IPS DF 4.7 (cell line): ENCODE measurements around the gene NOSTRIN.
A peak's percentile ranks its signal among the peaks of the same experiment; 100 is the strongest.
"Not testable (repeated sequence)": the region's sequence is repeated elsewhere in the genome, so short reads cannot be mapped to it uniquely, and the experiment has no call there.

Experiments
- DNase-seq: peaks from one replicate; pipeline ENCODE4 v3.0.0-alpha.2; 2013; ENCODE audit warnings: low spot score; ENCODE audit errors: extremely low read depth

The NOSTRIN gene

DNA sequence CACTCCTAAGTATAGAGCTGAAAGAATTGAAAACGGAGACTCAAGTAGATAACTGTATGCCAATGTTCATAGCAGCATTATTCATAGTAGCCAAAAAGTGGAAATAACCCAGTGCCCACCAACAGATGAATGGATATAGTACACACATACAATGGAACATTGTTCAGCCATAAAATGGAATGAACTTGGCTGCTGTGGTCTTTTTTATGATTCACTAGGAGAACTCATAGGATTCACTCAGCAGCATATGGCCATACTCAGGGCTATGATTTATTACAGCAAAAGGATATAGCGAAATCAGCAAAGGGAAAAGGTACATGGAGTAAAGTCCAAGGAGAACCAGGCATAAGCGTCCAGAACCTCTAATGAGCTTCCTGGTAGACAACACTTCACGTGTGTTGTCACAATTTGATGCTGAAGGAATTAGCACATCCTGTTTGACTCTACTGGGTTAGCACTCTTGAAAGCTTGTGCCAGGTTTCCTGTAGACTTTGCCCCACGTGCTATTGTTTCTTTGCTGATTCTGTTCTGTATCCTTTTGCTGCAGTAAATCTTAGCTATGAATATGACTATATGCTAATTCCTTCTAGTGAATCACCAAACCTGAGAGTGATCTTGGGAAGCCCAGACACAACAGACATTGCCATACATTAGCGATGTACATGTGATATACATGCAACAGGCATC lies 72.1 kb downstream of the NOSTRIN start:
- DNase-seq: no peak

DNA sequence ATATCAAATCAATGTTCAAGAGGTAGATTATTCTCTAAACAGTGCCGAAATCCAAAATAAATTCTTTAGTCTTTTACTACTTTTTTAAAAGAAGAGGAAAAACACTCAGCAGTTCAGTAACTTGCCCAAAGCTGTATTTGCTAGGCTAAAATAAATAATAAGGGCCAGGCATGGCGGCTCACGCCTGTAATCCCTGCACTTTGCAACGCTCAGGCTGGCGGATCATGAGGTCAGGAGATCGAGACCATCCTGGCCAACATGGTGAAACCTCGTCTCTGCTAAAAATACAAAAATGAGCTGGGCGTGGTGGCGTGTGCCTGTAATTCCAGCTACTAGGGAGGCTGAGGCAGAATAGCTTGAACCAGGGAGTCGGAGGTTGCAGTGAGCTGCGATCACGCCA lies 79.7 kb downstream of the NOSTRIN start:
- not testable (repeated sequence) for DNase-seq

- no peak for DNase-seq
Measured at GRCh38 chr2:168884975-168885374, 82.5 kb downstream of the NOSTRIN start.

- no peak for DNase-seq
Measured at GRCh38 chr2:168889635-168890005, 87.2 kb downstream of the NOSTRIN start.

- DNase-seq: peak; percentile 92
Measured at GRCh38 chr2:168890006-168890782, 87.8 kb downstream of the NOSTRIN start, which contains the start of gene SPC25. TSS of gene SPC25 (minus strand) at chr2:168890430. CDS start at chr2:168889519, 911 bp downstream.

DNA sequence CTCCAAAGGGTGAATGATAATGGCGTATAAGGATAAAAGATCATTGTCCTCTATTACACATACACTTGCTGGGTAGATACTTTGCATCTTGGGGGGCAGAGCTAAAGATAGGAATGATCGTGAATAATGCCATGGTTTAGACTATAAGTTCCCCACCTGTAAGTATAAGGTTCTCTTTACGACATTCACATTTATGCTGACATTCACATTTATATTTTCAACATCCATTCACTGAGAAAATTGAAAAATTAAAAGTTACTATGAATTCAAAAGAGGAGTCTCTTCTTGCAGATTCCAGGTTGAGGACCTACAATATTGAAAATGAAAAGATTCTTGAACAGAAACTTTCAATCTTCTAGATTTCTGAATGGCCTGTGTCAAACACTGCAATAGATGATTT lies 89.9 kb downstream of the NOSTRIN start:
- DNase-seq: no peak

DNA sequence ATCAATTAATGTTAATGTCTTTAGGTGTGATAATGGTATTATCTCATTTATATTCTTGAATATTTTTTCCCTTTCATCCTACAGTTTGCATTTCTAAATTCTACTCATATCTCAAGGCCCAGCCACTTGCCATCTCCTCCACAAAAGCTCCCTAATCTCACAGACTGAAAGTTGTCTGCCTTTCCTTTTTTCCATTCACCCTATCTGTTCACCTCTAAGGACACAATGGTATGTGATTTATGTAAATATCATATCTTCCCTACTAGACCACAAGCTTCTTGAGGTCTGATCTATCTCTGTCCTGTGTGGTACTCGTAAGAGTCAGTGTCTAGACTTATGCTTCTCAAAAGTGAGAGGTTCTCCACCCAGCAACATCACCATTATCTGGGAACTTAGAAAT lies 91.7 kb downstream of the NOSTRIN start:
- no peak for DNase-seq

DNA sequence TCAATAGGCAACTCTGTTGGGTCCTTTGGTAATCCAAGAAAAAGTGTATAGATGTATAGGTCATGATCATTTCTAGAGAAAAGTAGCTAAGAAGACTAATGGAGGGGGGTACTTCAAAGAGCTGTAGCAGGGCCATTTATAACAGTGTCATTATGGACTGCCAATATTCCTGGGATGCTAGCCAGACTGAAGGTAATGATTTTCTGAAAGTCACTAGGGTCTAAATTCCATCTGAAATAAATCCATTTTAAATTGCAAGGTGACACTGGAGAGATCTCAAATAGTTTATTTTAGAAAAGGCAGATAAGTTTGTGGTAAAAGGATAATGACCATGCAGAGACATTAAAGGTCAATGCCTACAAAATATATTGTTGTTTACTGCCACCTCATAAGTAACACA lies 92.3 kb downstream of the NOSTRIN start:
- no peak for DNase-seq

DNA sequence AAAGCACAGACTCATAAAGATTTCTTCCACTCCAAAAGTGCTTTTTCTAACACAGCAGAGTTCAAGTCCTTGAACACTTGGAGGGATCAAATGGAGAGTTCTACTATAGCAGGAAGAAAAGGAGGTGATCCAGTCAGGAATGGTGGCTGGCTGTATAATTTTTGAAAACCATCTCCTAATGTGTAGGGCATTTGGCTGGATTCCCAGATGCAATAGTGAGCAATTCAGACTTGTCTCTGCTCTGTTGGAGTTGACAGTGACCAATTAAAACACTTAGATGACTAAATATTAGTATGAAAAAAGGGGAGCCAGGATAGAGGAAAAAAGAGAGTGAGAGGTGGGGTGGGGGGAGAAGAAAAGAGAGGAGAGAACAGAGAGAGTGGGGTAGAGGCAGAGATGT lies 93.3 kb downstream of the NOSTRIN start:
- no peak for DNase-seq

GRCh38 chr2:168896783-168897182 lies 94.3 kb downstream of the NOSTRIN start:
- DNase-seq: no peak

DNA sequence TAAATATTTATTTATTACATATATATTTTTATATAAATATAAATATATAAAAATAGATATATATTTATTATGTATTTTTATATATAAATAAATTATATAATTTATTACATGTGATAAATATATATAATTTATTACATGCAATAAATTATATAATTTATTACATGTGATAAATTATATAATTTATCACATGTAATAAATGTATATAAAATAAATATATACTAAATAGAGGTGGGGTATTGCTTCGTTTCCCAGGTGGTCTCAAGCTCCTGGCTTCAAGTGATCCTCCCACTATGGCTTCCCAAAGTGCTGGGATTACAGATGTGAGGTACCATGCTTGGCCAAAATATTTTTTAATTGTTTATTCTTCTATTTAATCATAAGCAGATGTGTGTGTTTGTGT lies 95.0 kb downstream of the NOSTRIN start:
- no peak for DNase-seq

DNA sequence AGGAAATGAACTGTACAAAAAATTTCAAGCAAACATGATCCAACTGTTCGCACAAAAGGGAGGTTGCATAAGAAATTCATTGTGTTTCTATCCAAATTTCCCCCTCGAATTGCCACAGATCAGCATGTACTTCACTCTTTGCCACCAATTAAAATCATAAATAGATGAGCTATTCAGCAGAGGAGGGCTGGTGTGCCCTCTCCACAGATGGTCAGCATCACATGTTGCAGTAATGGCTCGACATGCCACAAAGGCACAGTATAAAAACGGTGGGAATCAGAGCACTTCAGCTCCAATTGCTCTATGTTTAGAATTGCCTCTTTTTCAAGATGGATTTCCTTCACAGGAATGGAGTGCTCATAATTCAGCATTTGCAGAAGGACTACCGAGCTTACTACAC lies 98.6 kb downstream of the NOSTRIN start, which contains the start of gene G6PC2:
G6PC2 (plus strand) TSS at position 289 of the 400 bp plus-strand sequence; CDS start at position 330, 41 bp downstream.
- DNase-seq: no peak

DNA sequence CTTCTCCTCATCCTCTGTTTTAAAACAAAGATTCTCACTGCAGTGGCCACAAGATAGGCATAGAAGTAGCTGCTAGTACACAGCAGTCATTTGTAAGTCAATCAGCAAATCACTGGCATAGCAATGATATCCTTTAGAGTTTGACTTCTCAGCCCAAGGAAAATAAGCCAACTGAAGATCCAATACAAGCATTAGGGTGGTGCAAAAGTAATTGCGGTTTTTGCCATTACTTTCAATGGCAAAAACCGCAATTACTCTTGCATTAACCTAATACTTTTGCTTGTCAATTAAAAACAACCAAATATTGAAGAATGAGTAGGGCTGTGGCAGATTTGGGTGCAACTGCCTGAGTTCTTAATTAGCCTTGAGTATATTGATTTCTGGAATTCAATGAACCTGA lies 101.5 kb downstream of the NOSTRIN start:
- no peak for DNase-seq

GRCh38 chr2:168904358-168904757 lies 101.9 kb downstream of the NOSTRIN start:
- no peak for DNase-seq

GRCh38 chr2:168907940-168908662 lies 105.7 kb downstream of the NOSTRIN start:
- DNase-seq: no peak

DNA sequence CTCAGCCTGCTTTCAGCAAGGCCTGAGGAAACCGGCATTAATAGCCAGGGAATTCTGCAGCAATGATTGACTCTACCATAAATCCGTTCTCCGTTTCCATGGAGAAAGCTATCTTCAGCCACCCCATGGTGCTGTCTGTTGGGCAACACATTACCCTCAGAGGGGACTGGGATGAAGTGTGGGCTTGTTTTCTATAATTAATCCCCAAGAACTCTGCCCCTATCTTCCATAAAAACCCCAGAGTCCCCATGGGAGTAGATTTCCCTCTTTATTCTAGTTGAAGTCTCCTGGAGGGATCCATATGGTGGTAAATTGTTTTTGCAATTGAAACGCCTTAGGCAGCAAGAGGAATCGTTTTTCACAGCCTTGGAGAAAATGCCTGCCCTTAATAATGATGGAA lies 107.9 kb downstream of the NOSTRIN start:
- no peak for DNase-seq

- no peak for DNase-seq
Measured at GRCh38 chr2:168912466-168912865, 110.0 kb downstream of the NOSTRIN start.

DNA sequence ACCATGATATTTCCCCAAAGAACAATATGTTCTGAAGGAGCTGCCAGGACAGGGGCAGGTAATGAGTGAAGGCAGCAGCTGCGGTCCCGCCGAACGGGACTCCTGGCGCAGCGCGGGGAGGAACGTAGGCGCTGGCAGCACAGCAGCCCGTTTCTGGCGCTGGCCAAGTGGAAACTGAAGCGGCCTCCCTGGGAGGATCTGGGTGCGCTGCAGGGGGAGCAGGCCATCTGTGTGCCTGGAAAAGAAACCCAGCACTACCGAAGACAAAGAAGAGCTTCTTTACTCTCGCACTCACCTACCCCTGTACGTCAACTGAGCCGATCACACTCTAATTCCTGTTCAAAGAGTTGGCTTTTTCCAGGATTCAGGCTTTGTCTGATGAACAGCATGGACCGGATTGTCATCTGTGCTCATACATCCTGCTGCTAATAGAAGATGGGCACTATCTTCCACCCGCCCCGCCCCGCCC lies 110.5 kb downstream of the NOSTRIN start:
- DNase-seq: no peak

DNA sequence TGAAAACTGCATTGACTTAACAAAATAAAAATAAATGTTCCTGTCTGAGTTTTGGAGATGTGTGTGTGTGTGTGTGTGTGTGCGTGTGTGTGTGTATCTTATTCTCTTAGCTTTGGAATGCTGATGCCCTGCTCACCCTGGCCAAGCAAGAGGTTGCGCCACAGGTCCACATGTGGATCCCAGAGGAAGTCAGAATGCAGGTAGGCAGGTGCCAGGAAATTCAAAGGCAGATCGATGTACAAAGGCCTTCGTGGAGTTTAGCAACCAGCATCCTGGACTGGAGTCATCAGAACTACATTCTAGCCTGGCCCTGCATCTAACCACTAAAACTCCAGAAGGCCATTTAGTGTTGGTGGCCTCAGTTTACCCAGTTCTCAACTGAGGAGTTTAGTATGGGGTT lies 111.1 kb downstream of the NOSTRIN start:
- no peak for DNase-seq
